Ovary (tissue), 3 donors: Measurements from ENCODE around the gene SLC30A5.

Experiments
- EP300 ChIP-seq: sonication (generic); formaldehyde crosslinking; IDR thresholded peaks from one replicate; pipeline ENCODE4 v1.6.1; 2017; ENCODE audit warnings: antibody characterized with exemption
- POLR2A ChIP-seq: fragments of 450-650 bp; IDR thresholded peaks from one replicate; pipeline ENCODE4 v1.6.1; 2017; ENCODE audit warnings: antibody characterized with exemption, mild to moderate bottlenecking, moderate library complexity
- TF ChIP-seq, protein P1 (sequence below), 3 donors: fragments of 450-650 bp in 2 of 3; fragments of 200-600 bp in 1 of 3; IDR thresholded peaks; one replicate each; pipeline versions ENCODE4 v1.5.1 to v1.8.0; 2016 to 2022; ENCODE audit warnings: antibody characterized with exemption in 3 of 3, mild to moderate bottlenecking in 1 of 3
- donor health status: DM: no; HTN: no; CAD: no.

- TF ChIP-seq EP300 (no peak), POLR2A (no peak)
- TF ChIP-seq, protein P1, sequence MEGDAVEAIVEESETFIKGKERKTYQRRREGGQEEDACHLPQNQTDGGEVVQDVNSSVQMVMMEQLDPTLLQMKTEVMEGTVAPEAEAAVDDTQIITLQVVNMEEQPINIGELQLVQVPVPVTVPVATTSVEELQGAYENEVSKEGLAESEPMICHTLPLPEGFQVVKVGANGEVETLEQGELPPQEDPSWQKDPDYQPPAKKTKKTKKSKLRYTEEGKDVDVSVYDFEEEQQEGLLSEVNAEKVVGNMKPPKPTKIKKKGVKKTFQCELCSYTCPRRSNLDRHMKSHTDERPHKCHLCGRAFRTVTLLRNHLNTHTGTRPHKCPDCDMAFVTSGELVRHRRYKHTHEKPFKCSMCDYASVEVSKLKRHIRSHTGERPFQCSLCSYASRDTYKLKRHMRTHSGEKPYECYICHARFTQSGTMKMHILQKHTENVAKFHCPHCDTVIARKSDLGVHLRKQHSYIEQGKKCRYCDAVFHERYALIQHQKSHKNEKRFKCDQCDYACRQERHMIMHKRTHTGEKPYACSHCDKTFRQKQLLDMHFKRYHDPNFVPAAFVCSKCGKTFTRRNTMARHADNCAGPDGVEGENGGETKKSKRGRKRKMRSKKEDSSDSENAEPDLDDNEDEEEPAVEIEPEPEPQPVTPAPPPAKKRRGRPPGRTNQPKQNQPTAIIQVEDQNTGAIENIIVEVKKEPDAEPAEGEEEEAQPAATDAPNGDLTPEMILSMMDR (IDR thresholded peaks at IDR 0.05) = no peak
These were observed 44.0 kb downstream of the SLC30A5 start for GRCh38 chr5:69137807-69138206.
